GM21360 (cell line): ENCODE data around the gene PAX5.

ENCODE experiments used
- ATAC-seq: cut with Tn5 transposase; IDR thresholded peaks from one replicate; pipeline ENCODE4 v1.9.1; 2021; ENCODE audit warnings: mild to moderate bottlenecking, moderate library complexity; ENCODE audit not compliant: unreplicated experiment

The PAX5 gene

DNA sequence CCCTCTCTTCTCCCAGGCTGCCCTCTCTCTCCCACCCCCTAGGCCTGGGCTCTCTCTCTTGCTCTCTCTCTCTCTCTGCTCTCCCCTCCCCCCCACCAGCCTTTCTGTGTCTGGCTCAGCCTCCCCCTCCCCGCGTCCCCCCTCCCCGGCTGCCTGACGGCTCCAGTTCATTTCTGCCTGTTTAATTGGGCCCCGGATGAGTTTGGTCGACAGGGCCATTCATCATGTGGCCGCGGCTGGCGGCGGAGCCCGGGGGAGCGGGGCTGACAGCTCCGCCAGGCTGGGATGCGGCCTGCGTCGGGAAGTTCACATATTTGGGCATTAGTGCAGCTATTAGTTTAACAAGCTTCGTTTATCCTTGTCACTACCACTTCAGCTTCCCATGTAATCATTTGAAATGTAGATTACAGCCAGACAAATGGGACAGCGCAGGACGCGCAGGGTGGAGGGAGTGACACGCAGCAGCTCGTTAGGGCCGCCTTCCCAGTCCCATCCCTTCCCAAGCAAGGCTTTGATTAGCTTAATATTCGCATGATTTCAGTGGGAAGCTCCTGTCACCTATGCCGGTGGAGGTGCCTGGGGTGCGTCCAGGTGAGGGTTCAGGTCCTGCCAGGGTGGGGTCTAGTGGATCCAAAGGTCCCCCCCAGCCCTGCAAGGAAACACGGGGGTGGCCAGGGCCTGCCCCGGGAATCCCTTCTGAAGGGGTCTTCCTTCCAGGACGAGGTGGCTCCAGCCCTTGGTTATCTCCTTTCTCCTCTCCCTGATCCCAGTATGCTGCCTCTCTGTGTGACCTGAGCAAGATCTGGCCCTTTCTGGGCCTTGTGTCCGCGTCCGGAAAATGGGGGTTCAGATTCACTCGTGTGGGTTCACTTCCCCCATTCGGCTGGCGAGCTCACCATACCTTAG is 214.8 kb downstream of the PAX5 start:
- ATAC-seq, result no peak

DNA sequence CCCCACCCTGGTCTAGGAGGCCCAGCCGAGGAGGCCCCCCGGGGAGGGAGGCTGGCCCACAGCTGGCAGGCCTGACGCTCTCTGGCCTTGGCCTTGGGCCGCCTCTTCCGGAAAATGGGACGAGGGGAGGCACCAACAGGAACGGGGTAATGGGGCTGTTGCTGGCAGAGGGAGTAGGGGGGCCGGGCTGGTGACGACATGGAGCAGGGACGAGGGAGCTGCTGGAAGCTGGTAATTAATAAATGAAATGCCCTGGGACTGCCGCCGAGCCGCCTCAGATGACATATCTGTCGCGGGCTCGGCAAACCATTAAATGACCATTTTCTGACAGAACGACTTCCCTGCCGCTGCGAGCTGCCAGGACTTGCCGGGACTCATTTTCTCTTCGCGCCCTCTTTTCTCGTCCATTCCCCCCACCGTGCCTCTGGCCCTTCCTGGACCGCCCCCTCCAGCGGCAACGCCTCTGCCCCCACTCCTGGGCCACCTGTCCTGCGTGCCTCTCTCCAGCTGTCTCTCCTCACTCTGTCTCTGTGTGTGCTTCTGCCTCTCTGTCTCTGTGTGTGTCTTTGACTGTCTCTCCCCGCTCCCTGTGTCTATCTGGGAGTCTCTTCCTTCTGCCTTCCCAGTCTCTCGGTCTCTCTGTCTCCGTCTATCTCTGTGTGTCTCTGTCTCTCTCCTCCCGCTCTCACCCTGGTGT is 215.7 kb downstream of the PAX5 start:
- ATAC-seq, result no peak

DNA sequence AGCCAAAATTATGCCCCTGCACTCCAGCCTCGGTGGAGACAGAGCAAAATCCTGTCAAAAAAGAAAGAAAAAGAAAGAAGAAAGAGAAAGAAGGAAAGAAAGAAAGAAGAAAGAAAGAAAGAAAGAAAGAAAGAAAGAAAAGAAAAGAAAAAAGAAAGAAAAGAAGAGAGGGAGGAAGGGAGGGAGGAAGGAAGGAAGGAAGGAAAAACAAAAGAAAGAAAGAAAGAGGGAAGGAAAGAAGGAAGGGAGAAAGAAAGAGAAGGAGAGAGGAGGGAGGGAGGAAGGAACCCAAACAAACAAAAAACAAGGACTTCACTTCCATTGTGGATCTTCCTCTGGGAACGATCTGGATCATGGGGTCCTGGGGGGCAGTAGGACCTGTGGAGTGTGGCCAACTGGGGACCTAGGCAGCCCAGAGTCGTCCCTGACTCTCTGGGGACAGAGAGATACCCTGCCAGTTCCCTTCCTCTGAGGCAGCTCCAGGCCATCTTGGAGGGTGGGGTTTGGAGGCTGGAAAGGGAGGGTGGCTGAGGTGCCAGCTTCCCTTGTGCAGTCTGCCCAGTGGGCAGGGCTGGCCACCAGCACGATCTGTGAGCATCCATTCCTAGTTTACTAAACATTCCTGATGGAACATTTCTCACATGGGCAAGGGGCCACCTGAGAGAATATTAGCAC is 216.8 kb downstream of the PAX5 start:
- no peak for ATAC-seq

DNA sequence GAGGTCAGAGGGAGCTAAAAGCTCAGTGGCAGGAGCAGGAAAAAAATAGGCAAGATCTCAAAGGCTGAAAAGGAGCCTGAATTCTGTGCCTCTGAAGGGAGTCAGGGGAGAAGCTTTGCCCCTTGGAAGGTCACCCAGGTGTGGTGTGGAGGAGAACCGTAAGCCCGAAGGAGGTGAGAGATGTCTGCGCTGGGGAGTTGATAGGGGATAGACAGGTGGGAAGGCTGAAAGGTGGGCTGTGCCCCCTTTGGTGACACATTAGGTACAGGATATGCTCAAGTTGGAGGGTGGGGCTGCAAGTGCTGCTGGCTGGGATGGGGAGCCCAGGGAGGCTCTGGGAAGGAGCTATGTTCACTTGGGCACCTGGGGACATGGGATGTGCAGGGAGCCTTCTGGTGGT is 217.7 kb downstream of the PAX5 start:
- no peak for ATAC-seq

DNA sequence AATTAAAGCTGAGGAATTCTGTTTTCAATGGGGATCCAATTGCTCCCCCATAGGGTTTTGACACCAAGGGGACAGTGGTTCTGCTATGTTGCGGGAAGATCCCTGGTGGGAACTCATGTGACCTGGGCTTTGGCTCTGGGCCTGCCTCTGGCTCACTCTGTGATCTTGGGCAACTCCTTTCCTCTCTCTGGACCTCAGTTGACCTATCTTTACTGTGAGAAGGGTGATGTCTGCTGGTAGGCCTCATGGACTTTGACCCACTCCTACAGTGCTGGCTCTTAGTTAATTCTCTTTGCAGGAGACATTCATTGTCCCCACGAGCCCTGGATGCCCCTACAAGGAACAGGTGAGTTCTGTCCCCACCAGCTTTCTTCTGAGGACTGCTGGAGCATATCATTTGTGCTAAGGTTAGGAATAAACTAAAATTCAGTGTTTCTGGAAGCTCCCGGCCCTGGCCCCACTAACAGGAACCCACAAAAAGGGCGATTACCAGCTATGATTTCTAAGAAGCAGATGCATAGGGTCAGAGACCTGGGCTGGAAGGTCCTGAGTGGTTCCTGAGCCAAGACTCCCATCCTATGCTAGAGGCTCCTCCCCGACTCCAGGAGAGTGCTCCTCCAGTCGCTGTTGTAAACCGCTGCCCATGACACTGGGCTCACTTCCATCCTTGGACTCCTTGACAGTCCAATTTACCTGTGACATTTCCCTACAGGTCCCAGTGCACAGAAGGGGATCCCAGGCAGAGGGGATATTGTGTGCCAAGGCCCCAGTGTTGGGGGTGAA is 218.3 kb downstream of the PAX5 start:
- no peak for ATAC-seq

DNA sequence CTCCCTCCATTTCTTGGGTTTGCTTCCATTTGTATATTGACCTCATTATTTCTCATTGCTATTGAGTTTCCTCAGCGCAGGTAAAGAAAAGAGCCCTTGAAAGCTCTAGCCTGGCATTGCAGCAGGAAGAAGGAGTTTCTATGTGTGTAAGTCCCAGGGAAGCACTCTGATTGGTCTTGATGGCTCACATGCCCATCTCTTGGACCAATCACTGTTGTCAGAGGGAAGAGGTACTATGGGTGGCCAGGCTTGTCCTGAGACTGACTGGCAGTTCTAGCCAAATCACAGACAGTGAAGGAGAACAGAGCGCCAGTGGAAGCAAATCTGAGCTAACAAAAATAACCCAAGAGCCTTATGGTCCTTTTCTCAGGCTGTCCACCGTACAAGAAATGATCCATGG is 219.0 kb downstream of the PAX5 start:
- ATAC-seq, result no peak

DNA sequence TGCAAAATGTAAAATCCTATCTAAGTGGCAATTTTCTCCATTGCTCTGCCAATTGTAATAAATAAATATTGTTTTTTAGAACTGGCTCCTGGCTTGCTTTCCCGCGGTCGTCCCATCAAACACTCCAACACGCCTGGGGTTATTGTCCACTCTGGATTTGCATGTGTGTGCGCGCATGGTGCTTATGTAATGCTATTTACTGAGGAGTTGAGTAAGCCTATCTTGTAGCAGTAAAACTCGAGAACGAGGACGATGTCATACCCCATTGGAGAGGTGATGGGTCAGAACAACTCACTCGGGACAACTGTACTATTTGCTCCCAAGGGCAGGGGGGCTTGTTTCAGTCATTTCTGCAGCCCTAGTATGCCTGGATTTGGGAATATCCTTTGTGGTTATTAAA is 220.9 kb downstream of the PAX5 start:
- no peak for ATAC-seq

DNA sequence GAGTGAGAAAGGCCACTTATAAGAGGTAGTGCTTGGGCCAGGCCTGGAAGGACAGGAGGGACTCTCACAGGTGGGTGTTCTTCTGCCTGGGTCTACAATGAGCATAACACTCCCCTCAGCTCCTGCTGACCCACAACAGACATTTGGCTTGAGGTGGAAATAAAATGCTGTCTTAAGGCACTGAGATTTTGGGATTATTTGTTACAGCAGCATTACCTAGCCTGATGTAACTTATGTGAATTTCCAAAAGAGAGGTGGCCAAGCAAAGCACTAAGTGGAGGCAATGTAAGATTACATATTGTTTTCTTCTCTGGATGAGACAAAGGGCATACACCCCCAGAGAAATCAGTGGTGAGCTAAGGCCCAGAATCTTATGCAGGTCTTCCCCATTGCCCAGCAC is 221.5 kb downstream of the PAX5 start:
- ATAC-seq, result no peak

DNA sequence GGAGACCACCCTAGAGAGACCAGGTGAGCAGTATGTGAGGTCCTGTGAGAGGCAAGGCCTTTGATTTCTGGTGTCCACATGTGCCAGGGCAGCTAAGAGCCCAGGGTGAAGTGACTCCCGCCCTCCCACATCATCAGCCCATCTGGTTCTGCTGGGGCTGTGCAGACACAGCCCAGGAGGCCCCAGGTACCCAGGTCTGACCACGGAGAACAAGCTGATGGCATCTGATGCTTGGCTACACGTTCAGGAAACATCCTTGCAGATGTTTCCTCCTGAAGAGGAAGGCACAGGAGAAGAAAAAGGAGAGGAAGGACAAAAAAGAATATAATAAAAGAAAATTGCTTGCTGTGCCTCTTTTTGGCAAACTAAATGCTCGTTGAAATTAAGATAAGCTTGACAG is 225.8 kb downstream of the PAX5 start:
- no peak for ATAC-seq

DNA sequence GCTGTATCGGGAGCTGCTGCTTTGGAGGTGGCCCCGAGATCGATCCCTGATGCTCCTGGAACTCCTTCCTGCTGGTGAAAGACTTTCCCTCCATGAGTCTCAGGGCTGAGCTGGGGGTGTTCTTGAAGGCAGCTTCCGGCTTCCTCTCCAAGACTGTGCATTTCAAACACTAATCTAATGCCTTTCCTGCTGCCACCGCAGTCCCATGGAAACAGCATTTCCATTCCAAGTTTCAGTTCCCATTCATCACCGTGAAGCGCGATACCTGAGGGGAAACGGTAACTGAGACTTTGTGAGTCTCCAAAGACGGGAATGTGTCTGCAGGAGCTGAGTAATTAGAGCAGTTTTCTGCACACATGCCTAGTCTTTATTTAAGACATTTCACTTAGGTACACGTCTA is 230.1 kb downstream of the PAX5 start:
- ATAC-seq, result no peak

DNA sequence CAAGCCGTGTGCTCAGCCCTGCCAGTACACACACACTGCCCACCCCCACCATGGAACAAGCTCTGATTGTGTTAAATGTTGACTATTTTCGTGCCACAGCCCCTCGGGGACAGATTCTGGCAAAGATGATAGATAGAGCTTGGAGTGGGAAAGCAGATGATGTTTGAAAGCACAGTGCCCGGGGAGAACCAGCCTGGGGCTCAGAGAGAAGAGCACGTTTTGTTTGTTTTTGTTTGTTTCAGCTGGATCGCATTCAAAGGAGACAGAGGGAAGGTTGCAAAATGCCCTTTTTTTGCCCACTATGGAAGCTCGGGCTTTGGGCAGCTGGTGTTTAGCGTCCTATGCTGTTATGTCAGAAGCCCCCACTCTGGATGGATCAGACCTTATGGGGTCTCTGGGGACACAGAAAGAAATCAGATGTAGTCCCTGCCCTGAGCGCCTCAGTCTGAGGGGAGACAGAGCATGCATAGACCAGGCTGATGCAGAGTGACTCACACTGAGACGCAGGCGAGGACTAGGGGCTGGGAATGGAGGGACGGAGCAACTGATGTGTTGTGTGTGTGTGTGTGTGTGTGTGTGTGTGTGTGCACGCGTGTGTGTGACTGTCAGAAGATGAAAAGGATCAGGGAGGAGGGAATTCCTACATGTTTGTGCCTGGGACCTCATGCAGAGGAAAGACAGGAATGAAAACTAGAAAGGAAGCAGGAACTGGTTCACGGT is 231.7 kb downstream of the PAX5 start:
- no peak for ATAC-seq

DNA sequence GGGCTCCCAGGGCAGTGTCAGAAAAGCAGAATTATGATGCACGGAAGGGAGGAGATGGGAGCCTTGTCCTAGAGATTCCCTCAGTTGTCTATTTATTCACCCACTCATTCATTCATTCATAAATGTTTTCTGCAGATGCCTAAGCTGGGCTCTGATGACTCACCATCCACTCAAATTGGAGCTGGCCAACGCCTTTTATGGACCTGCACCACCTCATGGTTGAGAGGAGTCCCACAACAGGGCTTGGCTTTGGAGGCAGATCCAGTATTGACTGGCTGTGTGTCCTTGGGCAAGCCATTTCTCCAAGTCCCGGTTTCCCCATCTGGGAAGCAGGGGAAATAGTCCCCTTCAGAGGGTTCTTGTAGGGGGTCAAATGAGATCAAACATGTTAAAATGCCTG is 233.6 kb downstream of the PAX5 start:
- ATAC-seq, result no peak

DNA sequence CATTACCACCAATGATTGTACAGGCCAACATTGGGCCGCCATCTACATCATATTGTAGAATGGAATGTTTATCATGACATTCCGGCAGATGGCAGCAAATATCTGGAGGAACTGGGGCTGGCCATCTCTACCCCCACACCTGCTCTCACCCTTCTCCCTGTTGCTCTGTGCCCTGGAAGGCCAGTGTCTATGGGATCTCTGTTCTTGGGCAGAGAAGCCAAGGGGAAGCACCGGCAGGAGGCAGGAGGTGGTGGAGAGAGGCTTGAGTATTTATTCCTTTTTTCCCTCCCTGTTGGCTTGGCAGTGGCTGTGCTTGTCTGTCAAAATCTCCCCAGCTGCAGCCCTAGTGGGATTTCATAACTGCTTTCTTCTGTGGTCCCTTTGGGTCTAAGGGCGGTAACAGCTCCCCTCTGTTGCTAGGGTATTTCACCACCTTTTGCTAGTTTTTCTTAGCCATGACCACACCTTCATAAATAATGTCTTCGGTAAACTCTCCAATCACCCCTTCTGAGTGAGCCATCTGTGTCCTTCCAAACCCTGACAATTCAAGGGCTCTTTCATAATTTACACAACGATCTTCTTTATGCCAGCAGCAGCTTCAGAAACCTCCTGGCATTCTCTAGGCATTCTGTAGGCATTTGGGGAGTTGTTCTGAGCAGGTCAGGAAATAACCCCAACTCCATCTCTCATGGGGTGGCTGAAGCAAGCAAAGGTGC is 235.6 kb downstream of the PAX5 start:
- ATAC-seq, result no peak

DNA sequence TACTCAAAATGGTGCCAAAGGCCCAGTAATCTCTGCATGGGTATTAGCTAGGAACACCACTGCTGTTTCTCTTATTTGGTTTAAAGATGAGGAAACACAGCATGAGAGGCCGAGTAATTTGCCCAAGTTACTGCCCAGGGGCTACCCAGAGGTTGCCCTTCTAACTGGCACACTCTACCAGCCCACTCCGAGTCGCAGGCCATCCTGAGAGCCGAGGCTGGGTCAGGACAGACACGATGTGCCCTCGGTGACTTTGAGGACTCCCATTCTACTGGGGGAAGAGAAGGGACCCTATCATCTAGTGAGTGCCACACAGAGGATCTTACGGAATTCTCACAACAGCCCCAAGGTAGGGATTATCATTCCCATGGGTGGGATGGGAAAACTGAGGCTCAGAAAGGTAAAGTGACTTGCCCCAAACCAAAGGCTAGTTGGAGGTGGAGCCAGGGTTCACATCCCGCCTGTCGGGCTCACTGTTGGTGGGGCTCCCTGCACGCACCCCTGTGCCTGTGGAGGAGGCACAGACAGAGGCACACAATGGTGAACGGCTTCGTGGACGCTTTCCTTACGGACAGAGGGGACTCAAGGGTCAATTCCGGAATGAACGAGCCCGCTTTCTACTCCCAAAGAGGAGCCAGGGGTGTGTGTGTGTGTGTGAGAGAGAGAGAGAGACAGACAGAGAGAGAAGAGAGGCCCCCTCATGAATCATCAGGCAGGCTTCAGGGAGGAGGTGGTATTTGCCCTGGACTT is 236.4 kb downstream of the PAX5 start:
- ATAC-seq, result no peak

DNA sequence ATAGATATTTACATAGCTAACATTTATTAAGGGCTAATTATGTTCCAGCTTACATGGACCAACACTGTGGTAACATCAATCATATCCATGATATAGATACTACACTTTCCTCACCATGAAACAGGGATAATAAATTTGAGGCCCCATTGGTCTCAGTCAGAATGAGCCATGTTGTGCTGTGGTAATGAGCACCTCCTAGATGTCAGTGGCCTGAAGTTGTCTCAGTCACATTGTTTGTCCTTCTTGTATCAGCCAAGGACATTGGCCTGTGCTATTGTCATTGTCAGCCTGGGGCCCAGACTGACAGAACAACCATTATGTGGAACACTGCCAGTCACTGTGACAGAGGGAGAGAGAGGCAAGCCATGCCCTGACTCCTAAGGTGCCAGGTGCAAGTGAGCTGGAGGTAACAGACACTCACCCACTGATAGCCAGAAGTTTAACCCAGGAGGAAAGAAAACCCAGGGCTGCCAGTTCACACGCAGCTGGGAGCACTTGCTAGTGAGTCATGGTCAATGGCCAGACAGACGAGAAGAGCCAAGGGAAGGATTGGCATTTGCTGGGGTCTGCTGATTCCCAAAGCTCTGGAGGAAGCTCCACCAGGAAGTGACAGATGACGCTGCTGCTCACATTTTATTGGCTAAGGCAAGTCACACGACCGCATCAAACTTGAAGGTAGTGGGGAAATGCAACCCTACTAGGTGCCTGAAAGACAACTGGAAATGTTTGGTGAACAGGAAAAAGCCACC is 237.2 kb downstream of the PAX5 start:
- no peak for ATAC-seq

DNA sequence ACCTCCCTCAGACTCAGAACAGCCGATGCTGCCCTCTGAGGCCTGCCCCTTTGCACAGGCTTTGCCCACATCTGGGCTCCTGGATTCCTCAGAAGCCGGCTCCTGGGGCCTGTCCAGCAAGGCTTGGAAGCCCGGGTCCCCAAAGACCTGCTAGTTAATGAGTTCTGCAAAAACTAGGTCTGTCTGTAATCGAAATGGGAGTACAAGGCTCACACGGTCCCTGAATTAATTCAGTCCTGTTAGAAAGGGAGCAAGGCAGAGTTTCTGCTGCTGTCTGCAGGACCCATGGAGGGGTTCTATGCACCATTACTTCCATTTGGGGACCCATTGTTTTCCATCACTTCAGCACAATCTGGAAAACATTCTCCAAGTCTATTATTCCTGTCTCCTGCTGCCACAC is 239.6 kb downstream of the PAX5 start:
- no peak for ATAC-seq

DNA sequence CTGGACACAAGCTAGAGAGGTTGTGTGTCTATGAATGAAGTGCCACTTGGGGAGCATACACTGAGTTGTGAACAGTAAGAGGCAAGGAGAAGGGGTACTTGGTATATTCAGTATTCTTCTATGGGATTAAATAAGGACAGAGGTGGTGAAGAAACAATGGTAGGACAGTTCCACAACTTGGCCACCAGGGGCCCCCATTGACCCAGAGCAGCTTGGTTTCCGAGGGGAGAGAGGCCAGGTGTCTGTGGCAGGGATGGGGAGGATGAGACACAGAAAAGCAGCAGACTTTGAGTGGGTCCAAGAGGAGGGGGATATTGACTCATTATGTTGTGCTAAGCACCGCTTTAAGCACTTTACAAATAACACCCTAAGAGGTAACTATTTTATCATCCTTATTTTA is 240.8 kb downstream of the PAX5 start:
- ATAC-seq, result no peak

DNA sequence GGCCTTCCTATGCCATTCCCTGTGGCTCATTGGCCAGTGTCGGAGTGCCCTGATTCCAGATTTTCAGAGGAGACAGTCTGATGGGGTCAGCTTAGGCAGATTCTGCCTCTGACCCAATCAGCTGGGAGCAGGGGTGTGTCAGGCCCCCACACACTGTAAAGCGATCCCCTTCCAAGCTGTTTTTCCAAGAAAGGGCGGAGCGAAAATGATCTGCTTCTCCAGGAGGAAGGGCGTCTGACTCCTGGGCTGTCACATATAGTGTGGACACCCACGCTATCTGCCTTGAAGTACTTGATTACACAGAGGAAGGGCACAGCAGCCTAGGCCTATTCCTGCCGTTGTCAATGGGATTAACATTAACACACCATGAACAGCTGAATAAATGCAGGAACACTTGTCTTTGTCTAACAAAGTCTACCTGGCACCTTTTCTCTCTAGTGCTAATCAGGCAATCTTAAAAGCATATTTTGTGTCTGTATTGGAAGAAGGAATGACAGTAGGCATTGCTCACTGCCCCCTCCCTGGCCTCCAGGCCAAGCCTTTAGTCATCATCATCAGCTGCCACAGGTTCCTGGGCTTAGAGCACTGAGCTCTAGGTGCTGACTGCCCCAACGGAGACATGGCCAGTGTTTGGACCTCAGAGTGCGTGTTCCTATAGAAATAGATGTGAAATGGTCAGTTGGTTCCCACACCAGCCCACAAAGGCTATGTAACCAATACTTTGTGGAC is 242.7 kb downstream of the PAX5 start:
- no peak for ATAC-seq
